Right lobe of liver (tissue), 4 donors: ENCODE results near the gene SLC2A8.

Experiments used
- CTCF ChIP-seq, 4 donors: fragments of 200-600 bp in 3 of 4; fragments of 450-650 bp in 1 of 4; IDR thresholded peaks; one replicate each; pipeline versions ENCODE4 v1.5.1 to v1.8.0; 2016 to 2022; ENCODE audit warnings: antibody characterized with exemption in 4 of 4, mild to moderate bottlenecking in 2 of 4
- POLR2A ChIP-seq: fragments of 450-650 bp; IDR thresholded peaks from one replicate; pipeline ENCODE4 v1.6.1; 2017; ENCODE audit warnings: antibody characterized with exemption, mild to moderate bottlenecking
- donor health status: DM: no; HTN: no; CAD: no.
- donor health status: DM: no; HTN: no; CAD: no.
- donor health status: DM: no; HTN: yes; CAD: no.

GRCh38 chr9:127424676-127424999 lies 27.7 kb downstream of the SLC2A8 start:
- TF ChIP-seq CTCF (IDR thresholded peaks at IDR 0.05) (no peak), POLR2A (no peak)
